Endothelial cell of umbilical vein (primary cell): ENCODE results near the gene ARID1B.

ENCODE experiments used
- CTCF ChIP-seq, 2 donors: IDR thresholded peaks; 1 replicate in 1 of 2; 2 replicates in 1 of 2; pipeline ENCODE4 v1.5.1; 2011; ENCODE audit warnings: low read length in 2 of 2, mild to moderate bottlenecking in 2 of 2, moderate library complexity in 2 of 2, control low read depth in 1 of 2, inconsistent platforms in 1 of 2, low read depth in 1 of 2; ENCODE audit not compliant: insufficient read depth in 1 of 2; ENCODE audit errors: extremely low read depth in 1 of 2
- EZH2 ChIP-seq: IDR thresholded peaks from 2 replicates; pipeline ENCODE4 v1.6.1; 2012; ENCODE audit warnings: borderline replicate concordance, low read depth, mild to moderate bottlenecking, moderate library complexity, low read length, inconsistent platforms; ENCODE audit not compliant: severe bottlenecking
- GATA2 ChIP-seq: IDR thresholded peaks from 2 replicates; pipeline ENCODE4 v1.7.0; 2011; ENCODE audit warnings: low read depth, mild to moderate bottlenecking, moderate library complexity, mixed read lengths, low read length; ENCODE audit not compliant: insufficient read length, insufficient read depth

- TF ChIP-seq CTCF (IDR thresholded peaks at IDR 0.05; ENCODE audit: extremely low read depth in 1 of 2, insufficient read depth in 1 of 2, low read depth in 1 of 2, low read length in 2 of 2) = no peak
- TF ChIP-seq EZH2 = no peak
- no peak for TF ChIP-seq GATA2
These were observed 279.1 kb downstream of the ARID1B start for GRCh38 chr6:157056275-157056674.
